ENCODE measurements around the gene AP2B1. TPM values are rescaled to one million over a fixed set of nuclear protein-coding genes. Genes with fewer than 3 reads are reported as not detected.

AP2B1 gene
- total RNA-seq, 1 experiment from 2014 or later = 217 TPM

DNA sequence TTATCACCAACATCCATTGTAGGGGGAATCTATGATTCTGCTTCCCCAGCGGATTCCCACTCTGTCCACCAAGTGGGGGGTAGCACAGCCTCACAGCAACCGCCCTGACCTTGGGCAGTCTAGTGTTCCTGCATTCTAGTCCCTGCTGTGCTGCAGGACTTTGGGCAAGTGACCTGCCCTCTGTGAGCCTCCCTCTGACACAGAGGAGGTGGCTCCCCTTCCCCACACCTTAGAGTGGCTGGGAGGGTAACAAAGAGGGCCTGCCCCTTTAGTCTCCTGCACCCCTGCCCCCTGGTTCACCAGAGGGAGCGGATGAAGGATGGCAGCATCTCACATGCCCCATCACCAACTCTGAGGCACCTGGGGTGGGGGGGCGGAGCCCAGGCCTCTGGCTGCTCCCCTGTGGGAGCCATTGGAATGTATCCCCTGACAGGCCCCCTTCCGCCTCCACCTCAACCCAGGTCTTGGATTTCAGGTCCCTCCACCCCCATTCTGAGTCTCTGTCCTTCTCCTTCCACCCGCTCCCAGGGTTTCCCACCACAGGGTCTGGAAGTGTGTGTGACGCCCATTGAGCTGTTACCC lies 155.9 kb downstream of the AP2B1 start:
- Mint-ChIP-seq H3K4me1 (peaks cover 7 to 16% of the 10 kb centered on the region in 2 experiments), H3K27ac (no peak overlapping the region; a peak in 1 of 7 replicates), H3K4me3 (no peak overlapping the region), H3K9me3 (peaks cover 0 to 6% of the 10 kb centered on the region in 2 experiments; a peak in 2 of 5 replicates), H3K36me3 (ENCODE audit: insufficient read depth in 1 of 3, low read depth in 3 of 3) (no peaks in the 10 kb centered on the region; a peak in 1 of 7 replicates), H3K27me3 (ENCODE audit: low read depth) (peaks cover 62% of the 10 kb centered on the region)
- H2AK5ac ChIP-seq (ENCODE audit: insufficient read length, low read length) = no peak overlapping the region
- no peak overlapping the region for H2BK20ac ChIP-seq (ENCODE audit: low read depth, low read length, poor library complexity, severe bottlenecking)
- no peaks in the 10 kb centered on the region for H4K20me1 ChIP-seq (ENCODE audit: control insufficient read depth, insufficient read depth, insufficient read length)
- no peak overlapping the region for H3K56ac ChIP-seq (ENCODE audit: insufficient read length, low read depth, low read length)
- no peak overlapping the region for H2AFZ ChIP-seq (ENCODE audit: low read length)
- no peak overlapping the region for H3K4ac ChIP-seq (ENCODE audit: low read depth, low read length)
- H2BK12ac ChIP-seq (ENCODE audit: insufficient read length, low read depth, low read length) = no peak overlapping the region
- no peaks in the 10 kb centered on the region for H3K79me1 ChIP-seq (ENCODE audit: insufficient read depth, low read depth, low read length, poor library complexity, severe bottlenecking)
- H2BK120ac ChIP-seq (ENCODE audit: low read depth, low read length, poor library complexity, severe bottlenecking) = no peak overlapping the region
- H3K14ac ChIP-seq (ENCODE audit: insufficient read depth, low read length) = no peak overlapping the region
- H3K23ac ChIP-seq (ENCODE audit: insufficient read length, low read depth, low read length) = no peak overlapping the region
- no peaks in the 10 kb centered on the region for H3K79me2 ChIP-seq (ENCODE audit: insufficient read depth, low read length)
- no peak overlapping the region for H3K9ac ChIP-seq (ENCODE audit: extremely low read depth, insufficient read length, low read length)
- DNase-seq = no peak
- no CpG with 5 or more reads among the region's 7 CpGs for WGBS (ENCODE audit: extremely low coverage, insufficient read length, low lambda C conversion rate)
- no peak overlapping the region for H4K8ac ChIP-seq (replicated peaks; ENCODE audit: insufficient read length, low read depth, low read length)
- no peaks in the 10 kb centered on the region for H3K4me1 ChIP-seq (ENCODE audit: insufficient read depth, low read length)
- peaks cover 4% of the 10 kb centered on the region for H3K23me2 ChIP-seq (ENCODE audit: insufficient read length, low read depth, low read length, poor library complexity, severe bottlenecking)
- no peaks in the 10 kb centered on the region for H3K9me3 ChIP-seq (ENCODE audit: control insufficient read depth, low read depth, low read length)
- H3K18ac ChIP-seq (ENCODE audit: insufficient read length, low read depth, low read length) = no peak overlapping the region
- H3K27ac ChIP-seq (ENCODE audit: insufficient read length, low read depth, low read length) = no peak overlapping the region
- no peak overlapping the region for H2BK5ac ChIP-seq (ENCODE audit: insufficient read length, low read length)
- no peak overlapping the region for H3K4me2 ChIP-seq (ENCODE audit: insufficient read depth, insufficient read length, low read length)
- TF ChIP-seq, protein P1, sequence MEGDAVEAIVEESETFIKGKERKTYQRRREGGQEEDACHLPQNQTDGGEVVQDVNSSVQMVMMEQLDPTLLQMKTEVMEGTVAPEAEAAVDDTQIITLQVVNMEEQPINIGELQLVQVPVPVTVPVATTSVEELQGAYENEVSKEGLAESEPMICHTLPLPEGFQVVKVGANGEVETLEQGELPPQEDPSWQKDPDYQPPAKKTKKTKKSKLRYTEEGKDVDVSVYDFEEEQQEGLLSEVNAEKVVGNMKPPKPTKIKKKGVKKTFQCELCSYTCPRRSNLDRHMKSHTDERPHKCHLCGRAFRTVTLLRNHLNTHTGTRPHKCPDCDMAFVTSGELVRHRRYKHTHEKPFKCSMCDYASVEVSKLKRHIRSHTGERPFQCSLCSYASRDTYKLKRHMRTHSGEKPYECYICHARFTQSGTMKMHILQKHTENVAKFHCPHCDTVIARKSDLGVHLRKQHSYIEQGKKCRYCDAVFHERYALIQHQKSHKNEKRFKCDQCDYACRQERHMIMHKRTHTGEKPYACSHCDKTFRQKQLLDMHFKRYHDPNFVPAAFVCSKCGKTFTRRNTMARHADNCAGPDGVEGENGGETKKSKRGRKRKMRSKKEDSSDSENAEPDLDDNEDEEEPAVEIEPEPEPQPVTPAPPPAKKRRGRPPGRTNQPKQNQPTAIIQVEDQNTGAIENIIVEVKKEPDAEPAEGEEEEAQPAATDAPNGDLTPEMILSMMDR (conservative IDR thresholded peaks at IDR 0.05) = no peak
- peaks cover 17% of the 10 kb centered on the region; the same call in 1 of the 2 replicates for H3K27me3 ChIP-seq (ENCODE audit: insufficient read depth, low read length)
- H3T11ph ChIP-seq (ENCODE audit: low read length) = no peak overlapping the region
- H4K5ac ChIP-seq (ENCODE audit: insufficient read length, low read depth, low read length) = no peak overlapping the region
- H4K91ac ChIP-seq (ENCODE audit: insufficient read length, low read depth, low read length) = no peak overlapping the region
- H2BK15ac ChIP-seq (ENCODE audit: low read depth, low read length) = no peak overlapping the region

All from H9 (cell line).